ENCODE results near the gene SRD5A2. TPM values are rescaled to one million over a fixed set of nuclear protein-coding genes. Genes with fewer than 3 reads are reported as not detected.

The SRD5A2 gene
- total and polyA plus RNA-seq, 12 donors: 0.03 to 0.17 (median 0.11) TPM; not detected in 8

GRCh38 chr2:31523871-31524492 lies 56.8 kb downstream of the SRD5A2 start:
- Histone ChIP-seq H3K27ac (no peak overlapping the region), H3K36me3 (replicated peaks in 1 of 2) (no peaks in the 10 kb centered on the region), H3K27me3 (peaks cover 8% of the 10 kb centered on the region), H3K4me1 (replicated peaks in 1 of 2) (no peaks in the 10 kb centered on the region), H3K4me3 (no peak overlapping the region), H3K9me3 (replicated peaks in 1 of 3) (no peaks in the 10 kb centered on the region)
- intact Hi-C loops (cut with DNase I): loop anchor here in 1 of 2 donors (10.0 kb wide), 1 partner anchor 789 kb away; no protein-coding TSS in a partner anchor
- DNase-seq: peak in 6 of 7 donors; percentile 31 to 69 (median 54)
- 22 to 27% (median 25%) methylated on average over 8 of the region's 8 CpGs for WGBS, 4 donors
- TF ChIP-seq CTCF (IDR thresholded peaks at IDR 0.05) (peak; percentile 42 to 73 (median 55)), POLR2A (IDR thresholded peaks at IDR 0.05) (no peak)

GRCh38 chr2:31522786-31523185 lies 58.0 kb downstream of the SRD5A2 start:
- no peak for DNase-seq
- H3K36me3 ChIP-seq (replicated peaks in 1 of 2): no peaks in the 10 kb centered on the region
- no peaks in the 10 kb centered on the region for H3K9me3 ChIP-seq (replicated peaks in 1 of 3)
- WGBS, 4 donors: 66 to 75% (median 66%) methylated on average over 4 of the region's 4 CpGs
- no peaks in the 10 kb centered on the region for H3K4me1 ChIP-seq (replicated peaks in 1 of 2)
- intact Hi-C loops (cut with DNase I): loop anchor here in 1 of 2 donors (10.0 kb wide), 1 partner anchor 788 kb away; no protein-coding TSS in a partner anchor
- no peak overlapping the region for H3K27ac ChIP-seq
- TF ChIP-seq POLR2A (IDR thresholded peaks at IDR 0.05) (no peak), CTCF (IDR thresholded peaks at IDR 0.05) (no peak)
- no peak overlapping the region for H3K4me3 ChIP-seq
- peaks cover 8% of the 10 kb centered on the region for H3K27me3 ChIP-seq

- H3K4me3 ChIP-seq: no peak overlapping the region
- intact Hi-C loops (cut with DNase I): no loop called here
- H3K9me3 ChIP-seq (replicated peaks in 1 of 3): no peaks in the 10 kb centered on the region
- no peak for DNase-seq
- 69 to 76% (median 75%) methylated on average over 7 of the region's 7 CpGs for WGBS, 4 donors
- no peaks in the 10 kb centered on the region for H3K36me3 ChIP-seq (replicated peaks in 1 of 2)
- no peaks in the 10 kb centered on the region for H3K27me3 ChIP-seq
- no peak overlapping the region for H3K27ac ChIP-seq
- TF ChIP-seq POLR2A (IDR thresholded peaks at IDR 0.05) (no peak), CTCF (IDR thresholded peaks at IDR 0.05) (no peak)
- H3K4me1 ChIP-seq (replicated peaks in 1 of 2): no peaks in the 10 kb centered on the region
These were observed 63.1 kb downstream of the SRD5A2 start for GRCh38 chr2:31517442-31518203.

GRCh38 chr2:31515586-31515985 lies 65.2 kb downstream of the SRD5A2 start:
- Histone ChIP-seq H3K9me3 (replicated peaks in 1 of 3) (no peaks in the 10 kb centered on the region), H3K4me1 (replicated peaks in 1 of 2) (no peaks in the 10 kb centered on the region), H3K36me3 (replicated peaks in 1 of 2) (no peaks in the 10 kb centered on the region), H3K27ac (no peak overlapping the region), H3K4me3 (no peak overlapping the region), H3K27me3 (no peaks in the 10 kb centered on the region)
- 78 to 83% (median 81%) methylated on average over 5 of the region's 5 CpGs for WGBS, 4 donors
- intact Hi-C loops (cut with DNase I): no loop called here
- no peak for DNase-seq
- TF ChIP-seq CTCF (IDR thresholded peaks at IDR 0.05) (no peak), POLR2A (IDR thresholded peaks at IDR 0.05) (no peak)

Data from adrenal gland (tissue), 12 donors.